GM12878 (cell line): Measurements from ENCODE around the gene AVL9. TPM values are rescaled to one million over a fixed set of nuclear protein-coding genes. Genes with fewer than 3 reads are reported as not detected.

Experiments used
- ATAC-seq: fragments of 200-7000 bp; cut with Tn5 transposase; 3 replicates; pipeline ENCODE4 v1.9.1; 2020; ENCODE audit warnings: mild to moderate bottlenecking, moderate library complexity
- BruUV-seq: library from RNA; stranded (reverse); fragments of 400-500 nt; replicated peaks from 2 replicates; lab custom pipeline; 2021; lab: Mats Ljungman, UMichigan
- CTCF ChIA-PET: fragments of 300-600 bp; sonication (Branson Sonifier 250); formaldehyde crosslinking; extraction: SDS; loops from one replicate; lab custom pipeline; 2021; ENCODE audit warnings: inconsistent platforms; lab: Yijun Ruan, JAX
- POLR2A ChIA-PET: fragments of 350-600 bp; formaldehyde crosslinking; extraction: SDS; loops from one replicate; lab custom pipeline; 2021; ENCODE audit warnings: inconsistent platforms; lab: Charles Lee
- RAD21 ChIA-PET: fragments of 300-600 bp; sonication (Branson Sonifier 250); formaldehyde crosslinking; loops from one replicate; lab custom pipeline; 2023; ENCODE audit warnings: antibody characterized with exemption; ENCODE audit not compliant: unreplicated experiment; lab: Charles Lee
- SMC1A ChIA-PET: fragments of 300-600 bp; sonication (Branson Sonifier 250); formaldehyde crosslinking; loops from one replicate; lab custom pipeline; 2023; ENCODE audit not compliant: unreplicated experiment, uncharacterized antibody; lab: Charles Lee
- DNase-seq: peaks from one replicate; pipeline ENCODE4 v3.0.0-alpha.2; 2011; ENCODE audit warnings: low read depth, low spot score
- FAIRE-seq: peaks from 3 replicates; lab custom pipeline; 2011; peaks lifted over from hg19 to GRCh38; lab: Jason Lieb, UNC
- H2AFZ ChIP-seq: 2 replicates; pipeline ENCODE4 v1.6.0; 2011; ENCODE audit warnings: low read depth, low read length, control low read depth; ENCODE audit not compliant: control insufficient read depth
- H3K27ac ChIP-seq: 2 replicates; pipeline ENCODE4 v1.5.1; 2011; ENCODE audit warnings: control low read depth; ENCODE audit not compliant: control insufficient read depth, insufficient read depth
- H3K27me3 ChIP-seq, 2 experiments: replicated peaks in 1 of 2; 2 replicates each; pipeline versions ENCODE4 v1.6.0 to v1.6.1; 2011; ENCODE audit warnings: low read length in 1 of 2; ENCODE audit not compliant: control insufficient read depth in 2 of 2, insufficient read depth in 2 of 2
- H3K36me3 ChIP-seq, 2 experiments: 2 replicates each; pipeline ENCODE4 v1.5.1; 2011; ENCODE audit warnings: low read length in 1 of 2; ENCODE audit not compliant: control insufficient read depth in 2 of 2, insufficient read depth in 2 of 2
- H3K4me1 ChIP-seq: 2 replicates; pipeline ENCODE4 v1.6.1; 2011; ENCODE audit warnings: mild to moderate bottlenecking, low read length, moderate library complexity, mixed read lengths; ENCODE audit not compliant: control insufficient read depth, insufficient read depth
- H3K4me2 ChIP-seq: 2 replicates; pipeline ENCODE4 v1.6.0; 2011; ENCODE audit warnings: control low read depth; ENCODE audit not compliant: control insufficient read depth, insufficient read depth
- H3K4me3 ChIP-seq: fragments of 200-600 bp; sonication (generic); 2 replicates; pipeline ENCODE4 v1.5.1; 2016
- H3K79me2 ChIP-seq: 2 replicates; pipeline ENCODE4 v1.6.0; 2011; ENCODE audit warnings: low read length; ENCODE audit not compliant: control insufficient read depth, insufficient read depth
- H3K9ac ChIP-seq: 2 replicates; pipeline ENCODE4 v1.8.0; 2011; ENCODE audit warnings: low read length, control low read depth, mixed read lengths; ENCODE audit not compliant: control insufficient read depth, insufficient read depth
- H3K9me3 ChIP-seq: replicated peaks from 3 replicates; pipeline ENCODE4 v1.5.1; 2011; ENCODE audit warnings: mild to moderate bottlenecking, low read length; ENCODE audit not compliant: control insufficient read depth, insufficient read depth
- H4K20me1 ChIP-seq: 2 replicates; pipeline ENCODE4 v1.6.0; 2011; ENCODE audit not compliant: control insufficient read depth, insufficient read depth
- ATF7 ChIP-seq: fragments of 450-650 bp; IDR thresholded peaks from 2 replicates; pipeline ENCODE4 v1.6.1; 2016; ENCODE audit warnings: low read depth, mild to moderate bottlenecking
- CHD2 ChIP-seq: IDR thresholded peaks from 2 replicates; pipeline ENCODE4 v1.6.1; 2011; ENCODE audit warnings: low read depth, low read length, improper control_type of control experiment, borderline replicate concordance
- SP1 ChIP-seq: IDR thresholded peaks from one replicate; pipeline ENCODE4 v1.6.1; 2011; ENCODE audit warnings: low read depth, low read length
- WRNIP1 ChIP-seq: IDR thresholded peaks from 2 replicates; pipeline ENCODE4 v1.6.1; 2011; ENCODE audit warnings: low read depth, low read length, improper control_type of control experiment, borderline replicate concordance
- YY1 ChIP-seq: IDR thresholded peaks from 2 replicates; pipeline ENCODE4 v1.6.1; 2011; ENCODE audit warnings: low read depth, mild to moderate bottlenecking, low read length
- ZNF207 ChIP-seq: fragments of 450-650 bp; IDR thresholded peaks from 2 replicates; pipeline ENCODE4 v1.6.1; 2014; ENCODE audit warnings: antibody characterized with exemption, mild to moderate bottlenecking, borderline replicate concordance
- WGBS: methylation state at CpG from one replicate; pipeline ENCODE4 v1.1.6; 2016; ENCODE audit warnings: low lambda C conversion rate; ENCODE audit not compliant: insufficient replicate concordance, insufficient coverage; ENCODE audit errors: missing lambda C conversion rate; 5-methylcytosine and 5-hydroxymethylcytosine counted together
- in situ Hi-C: fragments of 300-500 bp; cut with MboI; formaldehyde crosslinking; loops from 9 replicates; pipeline ENCODE4 v1.14.3; 2018; ENCODE audit warnings: mixed read lengths
- intact Hi-C: fragments of 100-400 bp; cut with micrococcal nuclease; formaldehyde crosslinking; loops from one replicate; pipeline ENCODE4 v1.14.2; 2022; ENCODE audit not compliant: unreplicated experiment
- polyA plus RNA-seq, 11 experiments: library from polyadenylated mRNA; depleted of rRNA in 4 of 11; unstranded in 6 of 11; stranded (reverse) in 5 of 11; fragments of >200 nt; fragmentation: Nextera tagmentation in 4 of 11; fragmentation: Illumina TruSeq in 1 of 11; extraction: Ambion mirVana in 4 of 11; extraction: Trizol in 1 of 11; gene quantifications; 1 replicate in 1 of 11; 2 replicates in 10 of 11; pipeline versions ENCODE4 v1.2.1 to v1.2.3, GENCODE V29; 2011 to 2016; ENCODE audit warnings: inconsistent platforms in 2 of 11, missing spikeins in 2 of 11, low read depth in 1 of 11
- total RNA-seq, 4 experiments: library from RNA; depleted of rRNA in 3 of 4; stranded (reverse); fragments of >200 nt in 3 of 4; fragmentation: Illumina TruSeq in 1 of 4; extraction: Trizol in 1 of 4; gene quantifications; 2 replicates each; pipeline versions ENCODE4 v1.2.1 to v1.2.3, GENCODE V29; 2013 to 2021
- TF ChIP-seq, protein P1 (sequence below): fragments of 450-650 bp; IDR thresholded peaks from 2 replicates; pipeline ENCODE4 v1.6.1; 2017; ENCODE audit warnings: mild to moderate bottlenecking, moderate library complexity
- TF ChIP-seq, protein P2 (sequence below): IDR thresholded peaks from 2 replicates; pipeline ENCODE4 v1.6.1; 2011; ENCODE audit warnings: mild to moderate bottlenecking, low read depth, low read length, moderate library complexity; ENCODE audit not compliant: insufficient replicate concordance
- TF ChIP-seq, protein P3 (sequence below): fragments of 450-650 bp; IDR thresholded peaks from 2 replicates; pipeline ENCODE4 v1.6.1; 2017; ENCODE audit warnings: mild to moderate bottlenecking, moderate library complexity

The AVL9 gene
- total and polyA plus RNA-seq, 10 of the 15 experiments (the other 5 are each of a cell fraction or from before 2014, with no cell fraction given), result 4.5 to 41.6 (median 20.1) TPM

DNA sequence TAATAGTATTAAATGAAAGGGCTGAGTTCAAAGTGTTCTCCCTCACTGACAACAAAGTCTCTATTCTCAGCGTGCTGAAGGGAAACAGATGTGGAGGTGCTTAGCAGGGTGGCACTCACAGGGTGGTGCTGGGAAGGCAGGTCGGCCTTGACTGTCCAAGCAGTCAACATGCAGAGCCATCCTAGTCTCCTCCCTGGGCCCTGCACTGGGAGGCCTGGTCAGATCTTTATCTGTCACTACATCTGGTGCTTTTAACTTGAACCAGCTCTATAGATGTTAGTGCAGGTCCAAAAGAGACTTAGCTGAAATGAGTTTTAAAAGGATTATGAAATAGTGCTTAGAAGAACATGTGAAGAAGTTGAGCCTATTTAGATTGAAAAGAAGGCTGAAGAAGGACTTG, 82.1 kb downstream of the AVL9 start:
- intact Hi-C loops, result loop anchor here (5.0 kb wide), 1 partner anchor 85 kb away; the partner anchor contains the start of gene LSM5
- H3K27ac ChIP-seq, result no peak overlapping the region
- H3K36me3 ChIP-seq, result peaks cover 2 to 14% of the 10 kb centered on the region in 2 experiments
- H3K27me3 ChIP-seq, result no peaks in the 10 kb centered on the region
- no peak for TF ChIP-seq WRNIP1
- no peak for TF ChIP-seq ZNF207
- no peak for TF ChIP-seq ATF7
- TF ChIP-seq, protein P1, sequence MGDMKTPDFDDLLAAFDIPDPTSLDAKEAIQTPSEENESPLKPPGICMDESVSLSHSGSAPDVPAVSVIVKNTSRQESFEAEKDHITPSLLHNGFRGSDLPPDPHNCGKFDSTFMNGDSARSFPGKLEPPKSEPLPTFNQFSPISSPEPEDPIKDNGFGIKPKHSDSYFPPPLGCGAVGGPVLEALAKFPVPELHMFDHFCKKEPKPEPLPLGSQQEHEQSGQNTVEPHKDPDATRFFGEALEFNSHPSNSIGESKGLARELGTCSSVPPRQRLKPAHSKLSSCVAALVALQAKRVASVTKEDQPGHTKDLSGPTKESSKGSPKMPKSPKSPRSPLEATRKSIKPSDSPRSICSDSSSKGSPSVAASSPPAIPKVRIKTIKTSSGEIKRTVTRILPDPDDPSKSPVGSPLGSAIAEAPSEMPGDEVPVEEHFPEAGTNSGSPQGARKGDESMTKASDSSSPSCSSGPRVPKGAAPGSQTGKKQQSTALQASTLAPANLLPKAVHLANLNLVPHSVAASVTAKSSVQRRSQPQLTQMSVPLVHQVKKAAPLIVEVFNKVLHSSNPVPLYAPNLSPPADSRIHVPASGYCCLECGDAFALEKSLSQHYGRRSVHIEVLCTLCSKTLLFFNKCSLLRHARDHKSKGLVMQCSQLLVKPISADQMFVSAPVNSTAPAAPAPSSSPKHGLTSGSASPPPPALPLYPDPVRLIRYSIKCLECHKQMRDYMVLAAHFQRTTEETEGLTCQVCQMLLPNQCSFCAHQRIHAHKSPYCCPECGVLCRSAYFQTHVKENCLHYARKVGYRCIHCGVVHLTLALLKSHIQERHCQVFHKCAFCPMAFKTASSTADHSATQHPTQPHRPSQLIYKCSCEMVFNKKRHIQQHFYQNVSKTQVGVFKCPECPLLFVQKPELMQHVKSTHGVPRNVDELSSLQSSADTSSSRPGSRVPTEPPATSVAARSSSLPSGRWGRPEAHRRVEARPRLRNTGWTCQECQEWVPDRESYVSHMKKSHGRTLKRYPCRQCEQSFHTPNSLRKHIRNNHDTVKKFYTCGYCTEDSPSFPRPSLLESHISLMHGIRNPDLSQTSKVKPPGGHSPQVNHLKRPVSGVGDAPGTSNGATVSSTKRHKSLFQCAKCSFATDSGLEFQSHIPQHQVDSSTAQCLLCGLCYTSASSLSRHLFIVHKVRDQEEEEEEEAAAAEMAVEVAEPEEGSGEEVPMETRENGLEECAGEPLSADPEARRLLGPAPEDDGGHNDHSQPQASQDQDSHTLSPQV, result no peak
- TF ChIP-seq, protein P2, sequence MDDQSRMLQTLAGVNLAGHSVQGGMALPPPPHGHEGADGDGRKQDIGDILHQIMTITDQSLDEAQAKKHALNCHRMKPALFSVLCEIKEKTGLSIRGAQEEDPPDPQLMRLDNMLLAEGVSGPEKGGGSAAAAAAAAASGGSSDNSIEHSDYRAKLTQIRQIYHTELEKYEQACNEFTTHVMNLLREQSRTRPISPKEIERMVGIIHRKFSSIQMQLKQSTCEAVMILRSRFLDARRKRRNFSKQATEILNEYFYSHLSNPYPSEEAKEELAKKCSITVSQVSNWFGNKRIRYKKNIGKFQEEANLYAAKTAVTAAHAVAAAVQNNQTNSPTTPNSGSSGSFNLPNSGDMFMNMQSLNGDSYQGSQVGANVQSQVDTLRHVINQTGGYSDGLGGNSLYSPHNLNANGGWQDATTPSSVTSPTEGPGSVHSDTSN, result no peak
- no peak for TF ChIP-seq YY1
- no peak for TF ChIP-seq CHD2
- TF ChIP-seq SP1, result no peak
- TF ChIP-seq, protein P3, sequence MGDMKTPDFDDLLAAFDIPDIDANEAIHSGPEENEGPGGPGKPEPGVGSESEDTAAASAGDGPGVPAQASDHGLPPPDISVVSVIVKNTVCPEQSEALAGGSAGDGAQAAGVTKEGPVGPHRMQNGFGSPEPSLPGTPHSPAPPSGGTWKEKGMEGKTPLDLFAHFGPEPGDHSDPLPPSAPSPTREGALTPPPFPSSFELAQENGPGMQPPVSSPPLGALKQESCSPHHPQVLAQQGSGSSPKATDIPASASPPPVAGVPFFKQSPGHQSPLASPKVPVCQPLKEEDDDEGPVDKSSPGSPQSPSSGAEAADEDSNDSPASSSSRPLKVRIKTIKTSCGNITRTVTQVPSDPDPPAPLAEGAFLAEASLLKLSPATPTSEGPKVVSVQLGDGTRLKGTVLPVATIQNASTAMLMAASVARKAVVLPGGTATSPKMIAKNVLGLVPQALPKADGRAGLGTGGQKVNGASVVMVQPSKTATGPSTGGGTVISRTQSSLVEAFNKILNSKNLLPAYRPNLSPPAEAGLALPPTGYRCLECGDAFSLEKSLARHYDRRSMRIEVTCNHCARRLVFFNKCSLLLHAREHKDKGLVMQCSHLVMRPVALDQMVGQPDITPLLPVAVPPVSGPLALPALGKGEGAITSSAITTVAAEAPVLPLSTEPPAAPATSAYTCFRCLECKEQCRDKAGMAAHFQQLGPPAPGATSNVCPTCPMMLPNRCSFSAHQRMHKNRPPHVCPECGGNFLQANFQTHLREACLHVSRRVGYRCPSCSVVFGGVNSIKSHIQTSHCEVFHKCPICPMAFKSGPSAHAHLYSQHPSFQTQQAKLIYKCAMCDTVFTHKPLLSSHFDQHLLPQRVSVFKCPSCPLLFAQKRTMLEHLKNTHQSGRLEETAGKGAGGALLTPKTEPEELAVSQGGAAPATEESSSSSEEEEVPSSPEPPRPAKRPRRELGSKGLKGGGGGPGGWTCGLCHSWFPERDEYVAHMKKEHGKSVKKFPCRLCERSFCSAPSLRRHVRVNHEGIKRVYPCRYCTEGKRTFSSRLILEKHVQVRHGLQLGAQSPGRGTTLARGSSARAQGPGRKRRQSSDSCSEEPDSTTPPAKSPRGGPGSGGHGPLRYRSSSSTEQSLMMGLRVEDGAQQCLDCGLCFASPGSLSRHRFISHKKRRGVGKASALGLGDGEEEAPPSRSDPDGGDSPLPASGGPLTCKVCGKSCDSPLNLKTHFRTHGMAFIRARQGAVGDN, result no peak
- DNase-seq (no peak), ATAC-seq (no peak), FAIRE-seq (no peak)
- H3K4me3 ChIP-seq, result no peak overlapping the region
- no peak overlapping the region for H2AFZ ChIP-seq
- ChIA-PET POLR2A (no interaction called here), SMC1A (no interaction called here), CTCF (no interaction called here), RAD21 (no interaction called here)
- no peaks in the 10 kb centered on the region for H3K79me2 ChIP-seq
- no peaks in the 10 kb centered on the region for H3K4me1 ChIP-seq
- in situ Hi-C loops, result no loop called here
- BruUV-seq, result no TSS peak
- no peak overlapping the region for H3K9ac ChIP-seq
- 75% methylated on average over 2 of the region's 2 CpGs for WGBS
- H3K9me3 ChIP-seq, result no peaks in the 10 kb centered on the region
- H4K20me1 ChIP-seq, result no peaks in the 10 kb centered on the region
- no peak overlapping the region for H3K4me2 ChIP-seq
